ENCODE measurements around the gene SHC4. TPM values are rescaled to one million over a fixed set of nuclear protein-coding genes. Genes with fewer than 3 reads are reported as not detected.

The SHC4 gene
- total RNA-seq, 1 experiment from 2014 or later, result 0.63 TPM

DNA sequence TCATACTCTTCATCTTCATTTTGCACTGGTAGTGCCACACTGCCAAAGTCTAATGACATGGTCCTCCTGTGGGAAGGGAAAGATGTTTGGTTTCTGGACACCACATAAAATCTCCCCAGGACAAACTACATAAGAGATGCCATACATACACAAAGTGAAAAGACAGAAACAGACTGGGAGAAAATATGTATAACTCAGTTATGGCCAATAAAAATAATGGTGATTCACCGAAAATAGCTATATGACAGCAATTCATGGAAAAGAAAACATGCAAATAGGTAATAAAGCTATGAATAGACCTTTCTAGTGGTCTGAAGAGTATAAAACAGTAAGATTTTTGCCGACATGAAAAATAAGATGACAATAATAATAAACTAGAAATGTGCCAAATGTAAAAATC lies 158.1 kb downstream of the SHC4 start:
- no peak for ATAC-seq
- H3K27me3 Mint-ChIP-seq (ENCODE audit: low read depth), result no peaks in the 10 kb centered on the region
- DNase-seq (ENCODE audit: low spot score), result no peak
- no peak for TF ChIP-seq ZNF423 (CRISPR knock-in tag; IDR thresholded peaks at IDR 0.05)
- no peak for TF ChIP-seq ZNF317 (CRISPR knock-in tag; IDR thresholded peaks at IDR 0.05; ENCODE audit: borderline replicate concordance, low read depth)
- TF ChIP-seq ZNF416 (CRISPR knock-in tag; IDR thresholded peaks at IDR 0.05), result no peak
- no peak for TF ChIP-seq SMAD4 (CRISPR knock-in tag; IDR thresholded peaks at IDR 0.05)
- no peak for TF ChIP-seq KAT7 (CRISPR knock-in tag; IDR thresholded peaks at IDR 0.05; ENCODE audit: borderline replicate concordance)
- CTCF ChIA-PET, result interaction anchor here (1.1 kb wide), 1 partner anchor 17 kb away, joined by 3 read pairs; no protein-coding TSS in a partner anchor
- no peak overlapping the region for H3K4me3 Mint-ChIP-seq
- H3K36me3 Mint-ChIP-seq, result peaks cover 5% of the 10 kb centered on the region
- H3K9me3 Mint-ChIP-seq, result no peaks in the 10 kb centered on the region
- POLR2A ChIA-PET, result no interaction called here
- no peak overlapping the region for H3K27ac Mint-ChIP-seq
- H3K4me1 Mint-ChIP-seq, result peaks cover 38% of the 10 kb centered on the region

DNA sequence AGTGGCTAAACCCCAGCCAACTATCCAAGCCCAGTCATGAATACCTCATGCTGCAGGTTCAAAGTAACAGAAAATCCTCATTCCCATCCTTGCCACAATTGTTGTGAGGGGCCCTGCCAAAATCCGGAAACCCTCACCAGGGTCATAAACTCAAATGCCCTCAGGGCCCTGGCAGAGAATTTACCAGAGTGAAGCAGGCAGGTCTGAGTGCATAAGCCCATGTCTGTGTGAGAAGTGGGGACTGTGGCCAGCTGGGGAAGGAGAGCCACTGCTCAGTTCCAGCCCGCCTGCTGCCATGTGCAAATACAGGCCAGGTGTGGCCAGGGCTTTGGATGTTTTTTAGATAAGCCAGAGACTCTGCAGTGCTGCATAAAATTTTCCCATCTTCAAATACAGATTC lies 159.8 kb downstream of the SHC4 start:
- Mint-ChIP-seq H3K4me3 (no peak overlapping the region), H3K9me3 (no peaks in the 10 kb centered on the region), H3K36me3 (peaks cover 5% of the 10 kb centered on the region), H3K27ac (no peak overlapping the region), H3K27me3 (ENCODE audit: low read depth) (no peaks in the 10 kb centered on the region), H3K4me1 (peaks cover 39% of the 10 kb centered on the region)
- CTCF ChIA-PET, result no interaction called here
- TF ChIP-seq PRRX2 (CRISPR knock-in tag; IDR thresholded peaks at IDR 0.05), result no peak
- TF ChIP-seq SOX15 (CRISPR knock-in tag; IDR thresholded peaks at IDR 0.05), result no peak
- no peak for TF ChIP-seq TEAD4 (CRISPR knock-in tag; IDR thresholded peaks at IDR 0.05)
- no peak for TF ChIP-seq IRF1 (CRISPR knock-in tag; IDR thresholded peaks at IDR 0.05)
- TF ChIP-seq, protein P1, sequence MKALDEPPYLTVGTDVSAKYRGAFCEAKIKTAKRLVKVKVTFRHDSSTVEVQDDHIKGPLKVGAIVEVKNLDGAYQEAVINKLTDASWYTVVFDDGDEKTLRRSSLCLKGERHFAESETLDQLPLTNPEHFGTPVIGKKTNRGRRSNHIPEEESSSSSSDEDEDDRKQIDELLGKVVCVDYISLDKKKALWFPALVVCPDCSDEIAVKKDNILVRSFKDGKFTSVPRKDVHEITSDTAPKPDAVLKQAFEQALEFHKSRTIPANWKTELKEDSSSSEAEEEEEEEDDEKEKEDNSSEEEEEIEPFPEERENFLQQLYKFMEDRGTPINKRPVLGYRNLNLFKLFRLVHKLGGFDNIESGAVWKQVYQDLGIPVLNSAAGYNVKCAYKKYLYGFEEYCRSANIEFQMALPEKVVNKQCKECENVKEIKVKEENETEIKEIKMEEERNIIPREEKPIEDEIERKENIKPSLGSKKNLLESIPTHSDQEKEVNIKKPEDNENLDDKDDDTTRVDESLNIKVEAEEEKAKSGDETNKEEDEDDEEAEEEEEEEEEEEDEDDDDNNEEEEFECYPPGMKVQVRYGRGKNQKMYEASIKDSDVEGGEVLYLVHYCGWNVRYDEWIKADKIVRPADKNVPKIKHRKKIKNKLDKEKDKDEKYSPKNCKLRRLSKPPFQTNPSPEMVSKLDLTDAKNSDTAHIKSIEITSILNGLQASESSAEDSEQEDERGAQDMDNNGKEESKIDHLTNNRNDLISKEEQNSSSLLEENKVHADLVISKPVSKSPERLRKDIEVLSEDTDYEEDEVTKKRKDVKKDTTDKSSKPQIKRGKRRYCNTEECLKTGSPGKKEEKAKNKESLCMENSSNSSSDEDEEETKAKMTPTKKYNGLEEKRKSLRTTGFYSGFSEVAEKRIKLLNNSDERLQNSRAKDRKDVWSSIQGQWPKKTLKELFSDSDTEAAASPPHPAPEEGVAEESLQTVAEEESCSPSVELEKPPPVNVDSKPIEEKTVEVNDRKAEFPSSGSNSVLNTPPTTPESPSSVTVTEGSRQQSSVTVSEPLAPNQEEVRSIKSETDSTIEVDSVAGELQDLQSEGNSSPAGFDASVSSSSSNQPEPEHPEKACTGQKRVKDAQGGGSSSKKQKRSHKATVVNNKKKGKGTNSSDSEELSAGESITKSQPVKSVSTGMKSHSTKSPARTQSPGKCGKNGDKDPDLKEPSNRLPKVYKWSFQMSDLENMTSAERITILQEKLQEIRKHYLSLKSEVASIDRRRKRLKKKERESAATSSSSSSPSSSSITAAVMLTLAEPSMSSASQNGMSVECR (CRISPR knock-in tag; IDR thresholded peaks at IDR 0.05; ENCODE audit: borderline replicate concordance), result no peak
- TF ChIP-seq SMAD3 (CRISPR knock-in tag; IDR thresholded peaks at IDR 0.05; ENCODE audit: borderline replicate concordance), result no peak
- no peak for TF ChIP-seq ERG (CRISPR knock-in tag; IDR thresholded peaks at IDR 0.05)
- TF ChIP-seq MYBL2 (CRISPR knock-in tag; IDR thresholded peaks at IDR 0.05), result no peak
- no peak for TF ChIP-seq TEAD1 (CRISPR knock-in tag; IDR thresholded peaks at IDR 0.05)
- TF ChIP-seq CTCF (IDR thresholded peaks at IDR 0.05), result no peak
- no peak for TF ChIP-seq CDX4 (CRISPR knock-in tag; IDR thresholded peaks at IDR 0.05; ENCODE audit: borderline replicate concordance)
- no peak for TF ChIP-seq JAZF1 (CRISPR knock-in tag; IDR thresholded peaks at IDR 0.05)
- TF ChIP-seq, protein P2, sequence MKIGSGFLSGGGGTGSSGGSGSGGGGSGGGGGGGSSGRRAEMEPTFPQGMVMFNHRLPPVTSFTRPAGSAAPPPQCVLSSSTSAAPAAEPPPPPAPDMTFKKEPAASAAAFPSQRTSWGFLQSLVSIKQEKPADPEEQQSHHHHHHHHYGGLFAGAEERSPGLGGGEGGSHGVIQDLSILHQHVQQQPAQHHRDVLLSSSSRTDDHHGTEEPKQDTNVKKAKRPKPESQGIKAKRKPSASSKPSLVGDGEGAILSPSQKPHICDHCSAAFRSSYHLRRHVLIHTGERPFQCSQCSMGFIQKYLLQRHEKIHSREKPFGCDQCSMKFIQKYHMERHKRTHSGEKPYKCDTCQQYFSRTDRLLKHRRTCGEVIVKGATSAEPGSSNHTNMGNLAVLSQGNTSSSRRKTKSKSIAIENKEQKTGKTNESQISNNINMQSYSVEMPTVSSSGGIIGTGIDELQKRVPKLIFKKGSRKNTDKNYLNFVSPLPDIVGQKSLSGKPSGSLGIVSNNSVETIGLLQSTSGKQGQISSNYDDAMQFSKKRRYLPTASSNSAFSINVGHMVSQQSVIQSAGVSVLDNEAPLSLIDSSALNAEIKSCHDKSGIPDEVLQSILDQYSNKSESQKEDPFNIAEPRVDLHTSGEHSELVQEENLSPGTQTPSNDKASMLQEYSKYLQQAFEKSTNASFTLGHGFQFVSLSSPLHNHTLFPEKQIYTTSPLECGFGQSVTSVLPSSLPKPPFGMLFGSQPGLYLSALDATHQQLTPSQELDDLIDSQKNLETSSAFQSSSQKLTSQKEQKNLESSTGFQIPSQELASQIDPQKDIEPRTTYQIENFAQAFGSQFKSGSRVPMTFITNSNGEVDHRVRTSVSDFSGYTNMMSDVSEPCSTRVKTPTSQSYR (CRISPR knock-in tag; IDR thresholded peaks at IDR 0.05), result no peak
- TF ChIP-seq FOXJ3 (CRISPR knock-in tag; IDR thresholded peaks at IDR 0.05; ENCODE audit: borderline replicate concordance), result no peak
- TF ChIP-seq, protein P3, sequence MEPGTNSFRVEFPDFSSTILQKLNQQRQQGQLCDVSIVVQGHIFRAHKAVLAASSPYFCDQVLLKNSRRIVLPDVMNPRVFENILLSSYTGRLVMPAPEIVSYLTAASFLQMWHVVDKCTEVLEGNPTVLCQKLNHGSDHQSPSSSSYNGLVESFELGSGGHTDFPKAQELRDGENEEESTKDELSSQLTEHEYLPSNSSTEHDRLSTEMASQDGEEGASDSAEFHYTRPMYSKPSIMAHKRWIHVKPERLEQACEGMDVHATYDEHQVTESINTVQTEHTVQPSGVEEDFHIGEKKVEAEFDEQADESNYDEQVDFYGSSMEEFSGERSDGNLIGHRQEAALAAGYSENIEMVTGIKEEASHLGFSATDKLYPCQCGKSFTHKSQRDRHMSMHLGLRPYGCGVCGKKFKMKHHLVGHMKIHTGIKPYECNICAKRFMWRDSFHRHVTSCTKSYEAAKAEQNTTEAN (CRISPR knock-in tag; IDR thresholded peaks at IDR 0.05), result no peak
- no peak for TF ChIP-seq CREB1 (CRISPR knock-in tag; IDR thresholded peaks at IDR 0.05)
- DNase-seq (ENCODE audit: low spot score) (no peak), ATAC-seq (no peak)
- POLR2A ChIA-PET, result no interaction called here
